Keratinocyte (primary cell): ENCODE results near the gene TFCP2L1.

ENCODE experiments used
- CTCF ChIP-seq, 3 experiments: IDR thresholded peaks in 1 of 3; conservative IDR thresholded peaks in 1 of 3; optimal IDR thresholded peaks in 1 of 3; 2 replicates in 2 of 3; 3 replicates in 1 of 3; pipeline versions ENCODE3 to v1.5.1; 2011; ENCODE audit warnings: low read length in 3 of 3, mild to moderate bottlenecking in 3 of 3, moderate library complexity in 2 of 3, control low read depth in 1 of 3, inconsistent platforms in 1 of 3; ENCODE audit not compliant: insufficient read depth in 2 of 3; ENCODE audit errors: extremely low read depth in 1 of 3
- EZH2 ChIP-seq: IDR thresholded peaks from one replicate; pipeline ENCODE4 v1.6.1; 2012; ENCODE audit warnings: inconsistent platforms, mild to moderate bottlenecking, low read length, moderate library complexity

GRCh38 chr2:121263996-121264715, 20.8 kb downstream of the TFCP2L1 start:
- TF ChIP-seq CTCF (optimal IDR thresholded peaks at IDR 0.05 in 1 of 3, IDR thresholded peaks at IDR 0.05 in 1 of 3, conservative IDR thresholded peaks at IDR 0.05 in 1 of 3; ENCODE audit: extremely low read depth in 1 of 3, insufficient read depth in 2 of 3, low read length in 3 of 3), result peak in 1 of 3 experiments; percentile 20
- TF ChIP-seq EZH2, result no peak
